Vagina (tissue), 2 donors: ENCODE results near the gene ZNF316.

ENCODE experiments used
- POLR2A ChIP-seq, 2 donors: fragments of 450-650 bp; IDR thresholded peaks; one replicate each; pipeline ENCODE4 v1.6.1; 2017; ENCODE audit warnings: antibody characterized with exemption in 2 of 2, mild to moderate bottlenecking in 2 of 2, moderate library complexity in 2 of 2
- POLR2AphosphoS5 ChIP-seq, 2 donors: sonication (generic); formaldehyde crosslinking; IDR thresholded peaks; one replicate each; pipeline ENCODE4 v1.9.0; 2017; ENCODE audit warnings: antibody characterized with exemption in 2 of 2, mild to moderate bottlenecking in 2 of 2, low read depth in 1 of 2; ENCODE audit not compliant: insufficient read depth in 1 of 2
- TF ChIP-seq, protein P1 (sequence below), 3 experiments: fragments of 450-650 bp in 2 of 3; fragments of 200-600 bp in 1 of 3; sonication (generic) in 1 of 3; IDR thresholded peaks; one replicate each; pipeline ENCODE4 v1.5.1; 2017 to 2019; ENCODE audit warnings: antibody characterized with exemption in 3 of 3, mild to moderate bottlenecking in 2 of 3, moderate library complexity in 2 of 3

DNA sequence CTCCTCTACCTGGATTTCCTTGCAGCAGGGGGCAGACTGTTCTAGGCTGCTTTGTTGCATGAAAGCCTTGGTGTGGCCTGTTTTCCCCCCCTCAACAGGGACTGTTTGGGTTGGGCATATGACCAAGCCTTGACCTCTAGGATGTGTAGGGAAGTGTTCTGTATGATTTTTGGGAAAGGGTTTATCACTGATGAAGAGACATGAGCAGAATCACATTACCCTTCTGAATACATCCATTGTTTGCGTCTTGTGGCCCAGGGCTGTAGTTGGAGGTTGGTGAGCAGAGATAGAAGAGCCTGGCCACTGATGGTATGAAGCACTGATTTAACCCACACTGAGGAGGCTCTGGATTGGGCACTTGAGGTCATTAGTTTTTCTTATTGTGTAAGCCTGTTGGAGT is 43.0 kb downstream of the ZNF316 start:
- TF ChIP-seq, protein P1, sequence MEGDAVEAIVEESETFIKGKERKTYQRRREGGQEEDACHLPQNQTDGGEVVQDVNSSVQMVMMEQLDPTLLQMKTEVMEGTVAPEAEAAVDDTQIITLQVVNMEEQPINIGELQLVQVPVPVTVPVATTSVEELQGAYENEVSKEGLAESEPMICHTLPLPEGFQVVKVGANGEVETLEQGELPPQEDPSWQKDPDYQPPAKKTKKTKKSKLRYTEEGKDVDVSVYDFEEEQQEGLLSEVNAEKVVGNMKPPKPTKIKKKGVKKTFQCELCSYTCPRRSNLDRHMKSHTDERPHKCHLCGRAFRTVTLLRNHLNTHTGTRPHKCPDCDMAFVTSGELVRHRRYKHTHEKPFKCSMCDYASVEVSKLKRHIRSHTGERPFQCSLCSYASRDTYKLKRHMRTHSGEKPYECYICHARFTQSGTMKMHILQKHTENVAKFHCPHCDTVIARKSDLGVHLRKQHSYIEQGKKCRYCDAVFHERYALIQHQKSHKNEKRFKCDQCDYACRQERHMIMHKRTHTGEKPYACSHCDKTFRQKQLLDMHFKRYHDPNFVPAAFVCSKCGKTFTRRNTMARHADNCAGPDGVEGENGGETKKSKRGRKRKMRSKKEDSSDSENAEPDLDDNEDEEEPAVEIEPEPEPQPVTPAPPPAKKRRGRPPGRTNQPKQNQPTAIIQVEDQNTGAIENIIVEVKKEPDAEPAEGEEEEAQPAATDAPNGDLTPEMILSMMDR (IDR thresholded peaks at IDR 0.05) = no peak
- TF ChIP-seq POLR2AphosphoS5 (IDR thresholded peaks at IDR 0.05; ENCODE audit: insufficient read depth in 1 of 2, low read depth in 1 of 2) = no peak
- no peak for TF ChIP-seq POLR2A (IDR thresholded peaks at IDR 0.05)
